Endodermal cell (in vitro differentiated cells): ENCODE results near the gene COL21A1. TPM values are rescaled to one million over a fixed set of nuclear protein-coding genes. Genes with fewer than 3 reads are reported as not detected.

Source experiments
- DNase-seq: peaks from one replicate; pipeline ENCODE4 v3.0.0-alpha.2; 2017
- H3K27ac ChIP-seq: 2 replicates; pipeline ENCODE4 v1.5.1; 2013; ENCODE audit warnings: mild to moderate bottlenecking, low read depth, low read length, moderate library complexity
- H3K27me3 ChIP-seq: 2 replicates; pipeline ENCODE4 v1.6.1; 2013; ENCODE audit warnings: mild to moderate bottlenecking, low read length, moderate library complexity; ENCODE audit not compliant: insufficient read depth, control insufficient read depth, poor library complexity, severe bottlenecking
- H3K36me3 ChIP-seq: 2 replicates; pipeline ENCODE4 v1.7.0; 2013; ENCODE audit warnings: mild to moderate bottlenecking, low read length, moderate library complexity; ENCODE audit not compliant: control insufficient read depth, insufficient read depth
- H3K4me1 ChIP-seq: one replicate; pipeline ENCODE4 v1.7.0; 2013; ENCODE audit warnings: low read length; ENCODE audit not compliant: control insufficient read depth, insufficient read depth
- H3K4me3 ChIP-seq: 2 replicates; pipeline ENCODE4 v1.5.1; 2013; ENCODE audit warnings: mild to moderate bottlenecking, low read length, moderate library complexity
- H3K9ac ChIP-seq: 2 replicates; pipeline ENCODE4 v1.6.1; 2013; ENCODE audit warnings: mild to moderate bottlenecking, low read length, moderate library complexity; ENCODE audit not compliant: poor library complexity, severe bottlenecking; ENCODE audit errors: extremely low read depth
- H3K9me3 ChIP-seq: 2 replicates; pipeline ENCODE4 v1.6.1; 2013; ENCODE audit warnings: mild to moderate bottlenecking, low read length, moderate library complexity; ENCODE audit not compliant: control insufficient read depth
- H3K27ac Mint-ChIP-seq: 2 replicates; pipeline ENCODE4 v1.8.0; 2020; ENCODE audit warnings: mixed read lengths
- H3K27me3 Mint-ChIP-seq: 2 replicates; pipeline ENCODE4 v1.8.0; 2021; ENCODE audit warnings: mild to moderate bottlenecking, mixed read lengths; ENCODE audit not compliant: insufficient read depth
- H3K36me3 Mint-ChIP-seq: 2 replicates; pipeline ENCODE4 v1.8.0; 2020; ENCODE audit warnings: low read depth, mixed read lengths
- H3K4me1 Mint-ChIP-seq: 2 replicates; pipeline ENCODE4 v1.8.0; 2020; ENCODE audit warnings: mixed read lengths
- H3K4me3 Mint-ChIP-seq: 2 replicates; pipeline ENCODE4 v1.8.0; 2020; ENCODE audit warnings: mild to moderate bottlenecking, moderate library complexity, mixed read lengths
- H3K9me3 Mint-ChIP-seq: 2 replicates; pipeline ENCODE4 v1.8.0; 2020; ENCODE audit warnings: mild to moderate bottlenecking, mixed read lengths
- CTCF ChIP-seq: fragments of 200-600 bp; sonication (generic); conservative IDR thresholded peaks from 2 replicates; pipeline ENCODE4 v1.5.0; 2021; ENCODE audit warnings: antibody characterized with exemption, mild to moderate bottlenecking
- WGBS, 2 experiments: methylation state at CpG; one replicate each; pipeline versions ENCODE4 v1.1.5 to v1.1.7; 2013; ENCODE audit warnings: missing lambda C conversion rate in 2 of 2, mixed read lengths in 1 of 2; ENCODE audit not compliant: insufficient coverage in 1 of 2, insufficient read length in 1 of 2; 5-methylcytosine and 5-hydroxymethylcytosine counted together
- total RNA-seq, 2 donors: library from RNA; stranded (reverse); fragmentation: NEBNext Ultra II Directional in 1 of 2; extraction: Animal tissue kit (Norgen Biotek cat#: 25700) in 1 of 2; gene quantifications; 2 replicates in 1 of 2; 3 replicates in 1 of 2; pipeline ENCODE4 v1.2.1, GENCODE V29; 2021

The COL21A1 gene
- total RNA-seq, 2 donors from 2014 or later: 0.71 to 1.9 TPM

GRCh38 chr6:56079751-56080540 lies 167.4 kb downstream of the COL21A1 start:
- 95 to 100% methylated on average over 2 of the region's 2 CpGs for WGBS, 2 experiments
- no peak for TF ChIP-seq CTCF
- Histone ChIP-seq H3K27ac (no peak overlapping the region), H3K36me3 (no peaks in the 10 kb centered on the region), H3K9ac (no peak overlapping the region), H3K9me3 (peaks cover 10% of the 10 kb centered on the region), H3K4me1 (no peaks in the 10 kb centered on the region), H3K27me3 (no peaks in the 10 kb centered on the region), H3K4me3 (no peak overlapping the region)
- no peaks in the 10 kb centered on the region for H3K27me3 Mint-ChIP-seq
- no peak overlapping the region for H3K27ac Mint-ChIP-seq
- no peaks in the 10 kb centered on the region for H3K36me3 Mint-ChIP-seq
- no peak overlapping the region for H3K4me3 Mint-ChIP-seq
- H3K4me1 Mint-ChIP-seq: no peaks in the 10 kb centered on the region
- no peak for DNase-seq
- peaks cover 3% of the 10 kb centered on the region for H3K9me3 Mint-ChIP-seq

GRCh38 chr6:56076033-56076432 lies 171.3 kb downstream of the COL21A1 start:
- peaks cover 10% of the 10 kb centered on the region for H3K9me3 ChIP-seq
- peaks cover 3% of the 10 kb centered on the region for H3K9me3 Mint-ChIP-seq
- no peaks in the 10 kb centered on the region for H3K27me3 ChIP-seq
- no peaks in the 10 kb centered on the region for H3K4me1 ChIP-seq
- H3K27me3 Mint-ChIP-seq: no peaks in the 10 kb centered on the region
- DNase-seq: no peak
- no peak overlapping the region for H3K27ac ChIP-seq
- no peaks in the 10 kb centered on the region for H3K36me3 ChIP-seq
- H3K36me3 Mint-ChIP-seq: no peaks in the 10 kb centered on the region
- H3K9ac ChIP-seq: no peak overlapping the region
- H3K4me3 Mint-ChIP-seq: no peak overlapping the region
- H3K4me3 ChIP-seq: no peak overlapping the region
- peak overlapping the region; percentile 32 for H3K27ac Mint-ChIP-seq
- TF ChIP-seq CTCF: no peak
- H3K4me1 Mint-ChIP-seq: no peaks in the 10 kb centered on the region

- Mint-ChIP-seq H3K27me3 (no peaks in the 10 kb centered on the region), H3K36me3 (no peaks in the 10 kb centered on the region), H3K4me3 (no peak overlapping the region), H3K27ac (no peak overlapping the region), H3K4me1 (no peaks in the 10 kb centered on the region), H3K9me3 (peaks cover 3% of the 10 kb centered on the region)
- peaks cover 10% of the 10 kb centered on the region for H3K9me3 ChIP-seq
- H3K9ac ChIP-seq: no peak overlapping the region
- no peak overlapping the region for H3K27ac ChIP-seq
- H3K36me3 ChIP-seq: no peaks in the 10 kb centered on the region
- DNase-seq: no peak
- H3K4me3 ChIP-seq: no peak overlapping the region
- no peaks in the 10 kb centered on the region for H3K4me1 ChIP-seq
- no peak for TF ChIP-seq CTCF
- H3K27me3 ChIP-seq: no peaks in the 10 kb centered on the region
Measured at GRCh38 chr6:56073761-56074160, 173.6 kb downstream of the COL21A1 start.
